IMR-90 (cell line): Measurements from ENCODE around the gene FEN1. TPM values are rescaled to one million over a fixed set of nuclear protein-coding genes. Genes with fewer than 3 reads are reported as not detected.
A peak's percentile ranks its signal among the peaks of the same experiment; 100 is the strongest.

Experiments
- ATAC-seq: fragments of 200-7000 bp; cut with Tn5 transposase; 2 replicates; pipeline ENCODE4 v1.9.1; 2020; ENCODE audit warnings: low read depth, mild to moderate bottlenecking, moderate library complexity
- BruUV-seq: library from RNA; stranded (reverse); fragments of 400-500 nt; replicated peaks from 2 replicates; lab custom pipeline; 2021; lab: Mats Ljungman, UMichigan
- CTCF ChIA-PET: fragments of 300-600 bp; formaldehyde crosslinking; extraction: SDS; loops from one replicate; lab custom pipeline; 2021; ENCODE audit warnings: antibody characterized with exemption; lab: Yijun Ruan, JAX
- POLR2A ChIA-PET: fragments of 300-600 bp; sonication (Branson Sonifier 250); formaldehyde crosslinking; loops from one replicate; lab custom pipeline; 2022; ENCODE audit warnings: antibody characterized with exemption; ENCODE audit not compliant: unreplicated experiment; lab: Charles Lee
- DNase-seq: peaks from one replicate; pipeline ENCODE4 v3.0.0; 2013
- H2AFZ ChIP-seq: replicated peaks from 2 replicates; pipeline ENCODE3; 2013; ENCODE audit warnings: low read length, mild to moderate bottlenecking; ENCODE audit not compliant: poor library complexity
- H2AK5ac ChIP-seq: 2 replicates; pipeline ENCODE4 v1.6.1; 2013; ENCODE audit warnings: low read depth, low read length, inconsistent platforms
- H2AK9ac ChIP-seq: replicated peaks from 2 replicates; pipeline ENCODE3; 2013; ENCODE audit warnings: mild to moderate bottlenecking, low read depth, low read length, moderate library complexity; ENCODE audit not compliant: poor library complexity
- H2BK120ac ChIP-seq: 2 replicates; pipeline ENCODE4 v1.6.1; 2013; ENCODE audit warnings: low read depth, low read length, inconsistent platforms
- H2BK15ac ChIP-seq: 3 replicates; pipeline ENCODE4 v1.6.1; 2013; ENCODE audit warnings: low read depth, low read length, inconsistent platforms
- H2BK20ac ChIP-seq: 2 replicates; pipeline ENCODE4 v1.6.1; 2013; ENCODE audit warnings: low read depth, mild to moderate bottlenecking, inconsistent platforms, low read length, moderate library complexity
- H2BK5ac ChIP-seq: 2 replicates; pipeline ENCODE4 v1.6.1; 2013; ENCODE audit warnings: mild to moderate bottlenecking, low read depth, low read length, inconsistent platforms; ENCODE audit not compliant: poor library complexity, severe bottlenecking
- H3K14ac ChIP-seq: replicated peaks from 2 replicates; pipeline ENCODE4 v1.6.1; 2013; ENCODE audit warnings: low read depth, low read length, inconsistent platforms
- H3K18ac ChIP-seq: 2 replicates; pipeline ENCODE4 v1.6.1; 2013; ENCODE audit warnings: low read depth, low read length, control low read depth
- H3K23ac ChIP-seq: 2 replicates; pipeline ENCODE4 v1.6.1; 2013; ENCODE audit warnings: low read depth, low read length, inconsistent platforms
- H3K27ac ChIP-seq: 2 replicates; pipeline ENCODE4 v1.5.1; 2013; ENCODE audit warnings: mild to moderate bottlenecking, control low read depth, low read length; ENCODE audit not compliant: insufficient read depth
- H3K27me3 ChIP-seq: 2 replicates; pipeline ENCODE4 v1.6.1; 2013; ENCODE audit warnings: low read length; ENCODE audit not compliant: control insufficient read depth, insufficient read depth
- H3K36me3 ChIP-seq: 2 replicates; pipeline ENCODE4 v1.6.1; 2013; ENCODE audit warnings: low read length, mixed read lengths; ENCODE audit not compliant: control insufficient read depth, insufficient read depth
- H3K4ac ChIP-seq: 2 replicates; pipeline ENCODE4 v1.6.1; 2013; ENCODE audit warnings: low read depth, low read length, inconsistent platforms
- H3K4me1 ChIP-seq: 2 replicates; pipeline ENCODE4 v1.6.1; 2013; ENCODE audit warnings: low read length, mixed read lengths; ENCODE audit not compliant: control insufficient read depth, insufficient read depth
- H3K4me2 ChIP-seq: 2 replicates; pipeline ENCODE4 v1.6.1; 2013; ENCODE audit warnings: low read depth, mild to moderate bottlenecking, control low read depth, low read length, moderate library complexity
- H3K4me3 ChIP-seq: 2 replicates; pipeline ENCODE4 v1.5.1; 2013; ENCODE audit warnings: low read depth, mild to moderate bottlenecking, control low read depth, low read length, moderate library complexity; ENCODE audit not compliant: insufficient read depth
- H3K56ac ChIP-seq: 2 replicates; pipeline ENCODE4 v1.6.1; 2013; ENCODE audit warnings: low read length, inconsistent platforms; ENCODE audit not compliant: insufficient read depth; ENCODE audit errors: extremely low read depth
- H3K79me1 ChIP-seq, 2 experiments: 2 replicates each; pipeline ENCODE4 v1.6.1; 2013; ENCODE audit warnings: low read length in 2 of 2, inconsistent platforms in 1 of 2, low read depth in 1 of 2
- H3K9ac ChIP-seq: 2 replicates; pipeline ENCODE4 v1.6.1; 2013; ENCODE audit warnings: low read depth, low read length, control low read depth
- H3K9me1 ChIP-seq: 2 replicates; pipeline ENCODE4 v1.6.1; 2013; ENCODE audit warnings: low read length, inconsistent platforms; ENCODE audit not compliant: insufficient read depth
- H3K9me3 ChIP-seq: 2 replicates; pipeline ENCODE4 v1.6.1; 2013; ENCODE audit warnings: low read length; ENCODE audit not compliant: control insufficient read depth, insufficient read depth
- H4K20me1 ChIP-seq: 2 replicates; pipeline ENCODE4 v1.6.1; 2013; ENCODE audit warnings: low read length, inconsistent platforms; ENCODE audit not compliant: insufficient read depth
- H4K5ac ChIP-seq: 2 replicates; pipeline ENCODE4 v1.6.1; 2013; ENCODE audit warnings: mild to moderate bottlenecking, low read depth, low read length, control low read depth
- H4K8ac ChIP-seq, 2 experiments: 2 replicates each; pipeline ENCODE4 v1.6.1; 2013; ENCODE audit warnings: low read depth in 2 of 2, low read length in 2 of 2, control low read depth in 1 of 2, inconsistent platforms in 1 of 2
- H4K91ac ChIP-seq: 2 replicates; pipeline ENCODE4 v1.6.1; 2013; ENCODE audit warnings: low read depth, low read length, inconsistent platforms; ENCODE audit not compliant: insufficient read depth
- CEBPB ChIP-seq: IDR thresholded peaks from 2 replicates; pipeline ENCODE4 v1.6.1; 2012; ENCODE audit warnings: low read depth, low read length, improper control_type of control experiment
- CHD1 ChIP-seq: IDR thresholded peaks from 2 replicates; pipeline ENCODE4 v1.6.1; 2012; ENCODE audit warnings: low read depth, low read length, improper control_type of control experiment
- FOS ChIP-seq: fragments of 150-350 bp; IDR thresholded peaks from 2 replicates; pipeline ENCODE4 v1.6.1; 2016; ENCODE audit warnings: low read depth, low read length
- MAFK ChIP-seq: IDR thresholded peaks from 2 replicates; pipeline ENCODE4 v1.6.1; 2012; ENCODE audit warnings: low read depth, low read length, improper control_type of control experiment
- MAZ ChIP-seq: IDR thresholded peaks from 2 replicates; pipeline ENCODE4 v1.6.1; 2012; ENCODE audit warnings: low read depth, mild to moderate bottlenecking, low read length, improper control_type of control experiment, moderate library complexity, borderline replicate concordance
- MXI1 ChIP-seq: IDR thresholded peaks from 2 replicates; pipeline ENCODE4 v1.6.1; 2012; ENCODE audit warnings: low read depth, mild to moderate bottlenecking, low read length, moderate library complexity, borderline replicate concordance
- NFE2L2 ChIP-seq: fragments of 150-350 bp; IDR thresholded peaks from 2 replicates; pipeline ENCODE4 v1.6.1; 2016; ENCODE audit warnings: low read depth, mild to moderate bottlenecking, low read length
- RAD21 ChIP-seq: IDR thresholded peaks from 2 replicates; pipeline ENCODE4 v1.6.1; 2012; ENCODE audit warnings: low read length, improper control_type of control experiment
- RFX5 ChIP-seq: IDR thresholded peaks from 2 replicates; pipeline ENCODE4 v1.8.0; 2012; ENCODE audit warnings: low read depth, mild to moderate bottlenecking, low read length, moderate library complexity
- SMC3 ChIP-seq: fragments of 150-350 bp; IDR thresholded peaks from 2 replicates; pipeline ENCODE4 v1.6.1; 2016; ENCODE audit warnings: low read depth, mild to moderate bottlenecking, antibody characterized with exemption, low read length, moderate library complexity
- WGBS, 2 experiments: methylation state at CpG; one replicate each; pipeline versions ENCODE4 v1.1.5 to v1.1.7; 2013; ENCODE audit warnings: missing lambda C conversion rate in 2 of 2; ENCODE audit not compliant: insufficient read length in 1 of 2; ENCODE audit errors: extremely low coverage in 2 of 2; 5-methylcytosine and 5-hydroxymethylcytosine counted together
- dilution Hi-C: fragments of 300-500 bp; cut with HindIII; formaldehyde crosslinking; loops from one replicate; pipeline ENCODE4 v1.14.3; 2018; ENCODE audit warnings: low sequenced_read_pairs; ENCODE audit not compliant: unreplicated experiment
- in situ Hi-C: fragments of 300-500 bp; cut with MboI; formaldehyde crosslinking; loops from 3 replicates; pipeline ENCODE4 v1.14.3; 2019; ENCODE audit warnings: low sequenced_read_pairs, inconsistent platforms, mixed read lengths
- intact Hi-C: fragments of 100-400 bp; cut with micrococcal nuclease; formaldehyde crosslinking; loops from 2 replicates; pipeline ENCODE4 v1.10.0; 2022
- polyA plus RNA-seq, 3 experiments: library from polyadenylated mRNA; depleted of rRNA; stranded (reverse); fragments of >200 nt; gene quantifications; 2 replicates each; pipeline ENCODE4 v1.2.3, GENCODE V29; 2012; ENCODE audit warnings: low replicate concordance in 1 of 3
- total RNA-seq: library from RNA; depleted of rRNA; stranded (reverse); fragments of >200 nt; gene quantifications from 2 replicates; pipeline ENCODE4 v1.2.3, GENCODE V29; 2012
- TF ChIP-seq, protein P1 (sequence below): fragments of 150-350 bp; IDR thresholded peaks from 2 replicates; pipeline ENCODE4 v1.6.1; 2017; ENCODE audit warnings: mild to moderate bottlenecking, antibody characterized with exemption, low read length, low read depth
- TF ChIP-seq, protein P2 (sequence below): conservative IDR thresholded peaks from 2 replicates; pipeline ENCODE4 v1.5.1; 2012; ENCODE audit warnings: mild to moderate bottlenecking, low read depth, low read length, improper control_type of control experiment

The FEN1 gene
- total and polyA plus RNA-seq, 2 of the 4 experiments (the other 2 are of a cell fraction), result 23.0 to 41.9 TPM

DNA sequence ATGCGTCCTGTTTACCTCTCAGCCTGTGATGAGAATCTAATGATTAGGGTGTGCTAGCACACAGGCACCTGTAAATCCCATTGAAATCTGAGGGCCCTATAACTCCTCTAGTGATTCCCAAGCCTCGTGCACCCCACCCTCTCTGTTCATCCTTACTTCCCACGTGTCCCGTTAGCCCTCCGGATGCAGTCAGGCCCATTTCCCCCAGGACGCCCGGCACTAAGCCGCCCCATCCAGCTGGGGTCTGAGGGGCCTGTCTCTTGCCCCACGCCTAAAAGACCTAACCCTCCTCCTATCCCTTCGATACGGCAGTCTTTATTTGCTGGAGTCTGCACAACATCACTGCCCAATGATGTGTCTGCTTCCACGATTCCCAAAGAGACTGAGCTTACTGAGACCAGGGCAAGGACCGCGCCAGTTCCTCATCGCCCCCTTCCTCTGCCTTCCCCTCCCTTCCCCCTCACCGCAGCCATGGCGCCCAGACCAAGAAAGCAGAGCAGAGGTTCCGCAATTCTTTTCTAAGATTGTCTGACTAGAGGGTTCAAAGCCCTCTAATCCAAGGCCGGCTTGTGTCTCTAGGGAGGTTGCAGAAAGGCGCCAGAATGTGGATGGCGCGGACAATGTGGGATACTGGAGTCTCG lies 34.3 kb downstream of the FEN1 start (continued):
- TF ChIP-seq MXI1, result no peak

DNA sequence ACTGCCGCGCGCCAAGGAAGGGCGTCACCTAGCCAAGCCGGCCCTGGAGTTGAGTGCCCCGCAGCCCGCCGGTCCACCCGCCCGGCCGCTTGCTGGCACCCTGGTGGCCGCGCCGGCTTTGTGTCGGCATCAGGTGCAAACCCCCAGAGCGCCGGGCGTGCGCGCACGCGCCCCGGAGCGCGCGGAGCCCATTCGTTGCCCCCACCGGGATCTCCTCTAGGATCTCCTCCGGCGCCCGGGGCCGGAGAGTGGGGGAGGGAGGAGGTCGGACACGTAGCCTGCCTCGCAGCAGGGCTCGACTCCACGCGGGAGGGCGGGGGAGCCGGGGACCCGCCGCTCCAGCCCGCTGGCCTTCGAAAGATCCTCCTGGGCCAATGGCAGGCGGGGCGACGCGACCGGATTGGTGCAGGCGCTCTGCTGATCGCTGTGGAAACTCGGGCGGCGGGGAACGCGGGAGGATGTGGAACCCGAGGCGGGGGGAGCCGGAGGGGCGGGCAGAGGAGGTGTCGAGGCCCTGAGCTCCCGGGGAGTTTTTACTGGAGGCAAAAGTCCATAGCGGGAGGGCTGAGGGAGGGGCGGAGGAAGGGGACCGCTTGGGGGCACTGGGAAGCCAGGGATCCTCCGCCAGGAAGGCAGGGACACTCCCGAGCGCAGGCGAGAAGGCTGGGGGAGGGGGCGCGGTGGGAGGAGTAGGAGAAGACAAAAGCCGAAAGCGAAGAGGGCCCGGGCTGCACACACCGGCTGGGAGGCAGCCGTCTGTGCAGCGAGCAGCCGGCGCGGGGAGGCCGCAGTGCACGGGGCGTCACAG lies 35.1 kb downstream of the FEN1 start, which contains the start of gene FADS2:
FADS2 (plus strand) TSS at position 730 of the 808 bp plus-strand sequence. CDS start 91 bp downstream, outside the sequence.
- POLR2A ChIA-PET, result interaction anchor here (1.6 kb wide), 1 partner anchor 13 kb away, joined by 7 read pairs; no protein-coding TSS in a partner anchor
- 0% methylated on average over 23 of the region's 83 CpGs; no CpG with 5 or more reads in 1 of the 2 experiments for WGBS, 2 experiments
- H2BK5ac ChIP-seq, result peak within 1 kb of the TSS; percentile 2
- peak; percentile 89 for DNase-seq
- peak within 1 kb of the TSS; percentile 99 for H2AK9ac ChIP-seq
- dilution Hi-C loops (no loop called here), in situ Hi-C loops (no loop called here), intact Hi-C loops (loop anchor here (2.0 kb wide), 1 partner anchor 31 kb away; no protein-coding TSS in a partner anchor)
- peaks cover 16% of the 10 kb centered on the region for H3K9me1 ChIP-seq
- peaks cover 28% of the 10 kb centered on the region; the same call in 1 of the 2 replicates for H4K20me1 ChIP-seq
- H4K5ac ChIP-seq, result peak within 1 kb of the TSS; percentile 57
- peaks cover 19 to 56% of the 10 kb centered on the region in 2 experiments for H3K79me1 ChIP-seq
- no peaks in the 10 kb centered on the region for H3K9me3 ChIP-seq
- peak within 1 kb of the TSS; percentile 95 for H3K23ac ChIP-seq
- H2AFZ ChIP-seq, result peak within 1 kb of the TSS; percentile 95
- no peaks in the 10 kb centered on the region for H3K36me3 ChIP-seq
- no TSS peak for BruUV-seq
- H2AK5ac ChIP-seq, result peak within 1 kb of the TSS; percentile 99
- H3K4me1 ChIP-seq, result peaks cover 11% of the 10 kb centered on the region; the same call in 1 of the 2 replicates
- peak within 1 kb of the TSS; percentile 96 for H3K14ac ChIP-seq
- H3K27ac ChIP-seq, result peak within 1 kb of the TSS; percentile 50
- peak within 1 kb of the TSS; percentile 75 for H3K56ac ChIP-seq
- CTCF ChIA-PET, result interaction anchor here (1.0 to 1.3 kb wide), 4 partner anchors 10 to 254 kb away, joined by 3 to 5 read pairs (median 3); partner anchors contain the start of gene FADS1
- H2BK15ac ChIP-seq, result peak within 1 kb of the TSS; percentile 62; the same call in 2 of the 3 replicates
- H3K27me3 ChIP-seq, result no peaks in the 10 kb centered on the region
- H3K4ac ChIP-seq, result peak within 1 kb of the TSS; percentile 91
- peak within 1 kb of the TSS; percentile 93 for H4K91ac ChIP-seq
- ATAC-seq, result peak; percentile 88
- peak within 1 kb of the TSS; percentile 79 for H3K9ac ChIP-seq
- H2BK120ac ChIP-seq, result peak within 1 kb of the TSS; percentile 56
- H3K18ac ChIP-seq, result peak within 1 kb of the TSS; percentile 40; the same call in 1 of the 2 replicates
- peak within 1 kb of the TSS; percentile 72 for H3K4me3 ChIP-seq
- peak within 1 kb of the TSS; percentile 79 to 99 for H4K8ac ChIP-seq
- H3K4me2 ChIP-seq, result peak within 1 kb of the TSS; percentile 91
- H2BK20ac ChIP-seq, result peak within 1 kb of the TSS; percentile 41
- TF ChIP-seq CEBPB, result no peak
- no peak for TF ChIP-seq SMC3
- TF ChIP-seq RAD21, result no peak
- TF ChIP-seq CHD1, result no peak
- TF ChIP-seq FOS, result no peak
- no peak for TF ChIP-seq RFX5
- TF ChIP-seq, protein P1, sequence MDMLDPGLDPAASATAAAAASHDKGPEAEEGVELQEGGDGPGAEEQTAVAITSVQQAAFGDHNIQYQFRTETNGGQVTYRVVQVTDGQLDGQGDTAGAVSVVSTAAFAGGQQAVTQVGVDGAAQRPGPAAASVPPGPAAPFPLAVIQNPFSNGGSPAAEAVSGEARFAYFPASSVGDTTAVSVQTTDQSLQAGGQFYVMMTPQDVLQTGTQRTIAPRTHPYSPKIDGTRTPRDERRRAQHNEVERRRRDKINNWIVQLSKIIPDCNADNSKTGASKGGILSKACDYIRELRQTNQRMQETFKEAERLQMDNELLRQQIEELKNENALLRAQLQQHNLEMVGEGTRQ, result no peak
- TF ChIP-seq, protein P2, sequence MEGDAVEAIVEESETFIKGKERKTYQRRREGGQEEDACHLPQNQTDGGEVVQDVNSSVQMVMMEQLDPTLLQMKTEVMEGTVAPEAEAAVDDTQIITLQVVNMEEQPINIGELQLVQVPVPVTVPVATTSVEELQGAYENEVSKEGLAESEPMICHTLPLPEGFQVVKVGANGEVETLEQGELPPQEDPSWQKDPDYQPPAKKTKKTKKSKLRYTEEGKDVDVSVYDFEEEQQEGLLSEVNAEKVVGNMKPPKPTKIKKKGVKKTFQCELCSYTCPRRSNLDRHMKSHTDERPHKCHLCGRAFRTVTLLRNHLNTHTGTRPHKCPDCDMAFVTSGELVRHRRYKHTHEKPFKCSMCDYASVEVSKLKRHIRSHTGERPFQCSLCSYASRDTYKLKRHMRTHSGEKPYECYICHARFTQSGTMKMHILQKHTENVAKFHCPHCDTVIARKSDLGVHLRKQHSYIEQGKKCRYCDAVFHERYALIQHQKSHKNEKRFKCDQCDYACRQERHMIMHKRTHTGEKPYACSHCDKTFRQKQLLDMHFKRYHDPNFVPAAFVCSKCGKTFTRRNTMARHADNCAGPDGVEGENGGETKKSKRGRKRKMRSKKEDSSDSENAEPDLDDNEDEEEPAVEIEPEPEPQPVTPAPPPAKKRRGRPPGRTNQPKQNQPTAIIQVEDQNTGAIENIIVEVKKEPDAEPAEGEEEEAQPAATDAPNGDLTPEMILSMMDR, result no peak
- TF ChIP-seq NFE2L2, result no peak
- TF ChIP-seq MAZ, result peak; percentile 86; the same call in 1 of the 2 replicates
- no peak for TF ChIP-seq MAFK
